Measurements from ENCODE around the gene TMEM258.

The TMEM258 gene

DNA sequence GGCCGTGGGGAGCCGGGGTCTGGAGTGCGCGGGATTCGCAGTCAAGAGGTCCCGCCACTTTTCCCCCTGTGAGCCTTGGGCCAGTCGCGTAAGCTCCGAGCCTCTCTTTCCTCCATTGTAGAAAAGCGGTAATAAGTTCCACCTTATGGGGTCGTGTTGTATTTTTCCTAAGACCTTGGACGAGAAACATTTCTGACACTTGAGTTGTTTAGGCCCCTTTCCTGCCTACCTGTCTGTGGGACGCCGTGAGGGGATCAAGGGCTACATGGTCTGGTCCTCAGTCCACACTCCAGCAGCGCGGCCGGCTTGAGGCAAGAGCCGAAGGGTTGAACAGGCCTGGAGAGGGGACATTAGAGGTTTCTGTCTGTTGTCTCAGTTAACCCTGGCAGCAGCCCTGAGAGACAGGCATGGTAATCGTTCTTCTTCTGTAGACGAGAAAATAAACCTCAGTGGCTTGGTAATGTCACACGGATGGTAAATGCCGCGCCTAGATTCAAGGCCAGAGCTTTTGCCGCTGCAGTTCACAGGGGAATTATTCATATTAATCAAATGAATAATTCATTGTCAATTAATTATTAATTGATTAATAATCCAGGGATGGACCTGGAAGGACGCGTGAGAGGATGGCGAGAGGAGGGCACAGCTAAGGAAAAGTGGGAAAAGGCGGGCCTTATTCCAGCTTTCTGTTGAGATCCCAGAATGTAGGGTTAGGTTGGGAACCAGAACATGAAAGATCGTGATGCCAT lies 857 bp upstream of the TMEM258 start (continued):
- no peak for TF ChIP-seq GLI4 (tag by site-specific recombination; IDR thresholded peaks at IDR 0.05)
- peak; percentile 31; the same call in 1 of the 2 replicates for TF ChIP-seq ZBTB17 (tag by site-specific recombination; IDR thresholded peaks at IDR 0.05)
- no peak for TF ChIP-seq ZNF221 (tag by site-specific recombination; IDR thresholded peaks at IDR 0.05; ENCODE audit: borderline replicate concordance)
- TF ChIP-seq ZNF248 (tag by site-specific recombination; IDR thresholded peaks at IDR 0.05): no peak
- TF ChIP-seq, protein P1, sequence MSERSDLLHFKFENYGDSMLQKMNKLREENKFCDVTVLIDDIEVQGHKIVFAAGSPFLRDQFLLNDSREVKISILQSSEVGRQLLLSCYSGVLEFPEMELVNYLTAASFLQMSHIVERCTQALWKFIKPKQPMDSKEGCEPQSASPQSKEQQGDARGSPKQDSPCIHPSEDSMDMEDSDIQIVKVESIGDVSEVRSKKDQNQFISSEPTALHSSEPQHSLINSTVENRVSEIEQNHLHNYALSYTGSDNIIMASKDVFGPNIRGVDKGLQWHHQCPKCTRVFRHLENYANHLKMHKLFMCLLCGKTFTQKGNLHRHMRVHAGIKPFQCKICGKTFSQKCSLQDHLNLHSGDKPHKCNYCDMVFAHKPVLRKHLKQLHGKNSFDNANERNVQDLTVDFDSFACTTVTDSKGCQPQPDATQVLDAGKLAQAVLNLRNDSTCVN (tag by site-specific recombination; optimal IDR thresholded peaks at IDR 0.05): peak; percentile 47
- TF ChIP-seq ZSCAN23 (tag by site-specific recombination; IDR thresholded peaks at IDR 0.05): no peak
- TF ChIP-seq ZNF121 (tag by site-specific recombination; IDR thresholded peaks at IDR 0.05): no peak

DNA sequence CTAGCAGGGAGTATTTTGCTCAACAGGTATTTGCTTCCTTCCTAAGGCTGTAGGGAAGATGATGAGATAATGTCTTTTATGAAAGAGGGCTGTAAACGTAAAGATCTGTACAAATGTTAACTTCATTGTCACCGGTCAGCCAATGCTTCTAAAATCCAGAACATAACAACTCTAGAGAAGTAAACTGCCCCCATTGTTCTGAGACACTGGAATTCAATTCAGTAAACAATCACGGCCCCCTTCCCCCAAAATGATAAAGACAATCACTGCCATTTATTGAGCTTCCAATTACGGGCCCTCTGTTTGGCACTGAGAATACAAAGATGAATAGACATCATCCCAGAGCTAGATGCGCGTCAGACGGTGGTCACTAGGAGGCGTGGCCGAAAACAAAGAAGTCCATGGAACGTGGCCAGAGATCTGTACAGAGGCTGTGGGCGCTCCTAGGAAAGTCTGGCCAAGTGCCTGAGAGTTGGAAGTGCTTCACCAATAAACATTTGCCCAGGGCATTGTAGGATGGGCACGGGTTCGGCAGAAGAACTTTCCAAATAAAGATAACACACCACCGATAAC lies 576 bp downstream of the TMEM258 start:
- peaks cover 0 to 61% of the 10 kb centered on the region in 2 experiments; a peak in 2 of 3 replicates for H3K36me3 ChIP-seq (ENCODE audit: control insufficient read depth in 2 of 2, insufficient read depth in 1 of 2, low read length in 2 of 2)
- peak overlapping the region; percentile 87 for H3K4me3 ChIP-seq (ENCODE audit: low read depth, low read length)
- CTCF ChIA-PET: interaction anchor here (0.6 to 9.0 kb wide), 9 partner anchors 10 to 602 kb away, joined by 3 to 118 read pairs (median 4); no protein-coding TSS in a partner anchor
- H3K4me1 ChIP-seq (ENCODE audit: control insufficient read depth, insufficient read depth, low read length): no peaks in the 10 kb centered on the region
- H3K27ac ChIP-seq (ENCODE audit: extremely low read depth, low read depth, low read length): peak overlapping the region; percentile 89
- no peaks in the 10 kb centered on the region for H3K9me3 ChIP-seq (ENCODE audit: control insufficient read depth, insufficient read depth, low read depth, low read length)
- POLR2A ChIA-PET: interaction anchor here (1.1 to 3.6 kb wide), 8 partner anchors 12 to 158 kb away, joined by 3 to 38 read pairs (median 5); partner anchors contain the start of genes FADS1 and FADS2
- TF ChIP-seq ZBTB8A (tag by site-specific recombination; IDR thresholded peaks at IDR 0.05) (no peak), ZNF510 (tag by site-specific recombination; IDR thresholded peaks at IDR 0.05; ENCODE audit: insufficient replicate concordance) (no peak), SCRT2 (tag by site-specific recombination; IDR thresholded peaks at IDR 0.05) (peak; percentile 53; the same call in 1 of the 2 replicates), ZNF792 (tag by site-specific recombination; IDR thresholded peaks at IDR 0.05) (no peak), ZNF621 (tag by site-specific recombination; IDR thresholded peaks at IDR 0.05) (no peak), ZNF184 (tag by site-specific recombination; IDR thresholded peaks at IDR 0.05) (no peak), ZNF514 (tag by site-specific recombination; IDR thresholded peaks at IDR 0.05) (no peak), ZNF423 (tag by site-specific recombination; IDR thresholded peaks at IDR 0.05) (no peak), WT1 (tag by site-specific recombination; IDR thresholded peaks at IDR 0.05) (no peak), KLF10 (tag by site-specific recombination; IDR thresholded peaks at IDR 0.05) (no peak), KLF9 (tag by site-specific recombination; IDR thresholded peaks at IDR 0.05; ENCODE audit: low read depth) (0 out of 2 replicates have a peak, but pooled peaks have one; percentile 41), SALL2 (tag by site-specific recombination; IDR thresholded peaks at IDR 0.05; ENCODE audit: borderline replicate concordance) (no peak)
- TF ChIP-seq, protein P2, sequence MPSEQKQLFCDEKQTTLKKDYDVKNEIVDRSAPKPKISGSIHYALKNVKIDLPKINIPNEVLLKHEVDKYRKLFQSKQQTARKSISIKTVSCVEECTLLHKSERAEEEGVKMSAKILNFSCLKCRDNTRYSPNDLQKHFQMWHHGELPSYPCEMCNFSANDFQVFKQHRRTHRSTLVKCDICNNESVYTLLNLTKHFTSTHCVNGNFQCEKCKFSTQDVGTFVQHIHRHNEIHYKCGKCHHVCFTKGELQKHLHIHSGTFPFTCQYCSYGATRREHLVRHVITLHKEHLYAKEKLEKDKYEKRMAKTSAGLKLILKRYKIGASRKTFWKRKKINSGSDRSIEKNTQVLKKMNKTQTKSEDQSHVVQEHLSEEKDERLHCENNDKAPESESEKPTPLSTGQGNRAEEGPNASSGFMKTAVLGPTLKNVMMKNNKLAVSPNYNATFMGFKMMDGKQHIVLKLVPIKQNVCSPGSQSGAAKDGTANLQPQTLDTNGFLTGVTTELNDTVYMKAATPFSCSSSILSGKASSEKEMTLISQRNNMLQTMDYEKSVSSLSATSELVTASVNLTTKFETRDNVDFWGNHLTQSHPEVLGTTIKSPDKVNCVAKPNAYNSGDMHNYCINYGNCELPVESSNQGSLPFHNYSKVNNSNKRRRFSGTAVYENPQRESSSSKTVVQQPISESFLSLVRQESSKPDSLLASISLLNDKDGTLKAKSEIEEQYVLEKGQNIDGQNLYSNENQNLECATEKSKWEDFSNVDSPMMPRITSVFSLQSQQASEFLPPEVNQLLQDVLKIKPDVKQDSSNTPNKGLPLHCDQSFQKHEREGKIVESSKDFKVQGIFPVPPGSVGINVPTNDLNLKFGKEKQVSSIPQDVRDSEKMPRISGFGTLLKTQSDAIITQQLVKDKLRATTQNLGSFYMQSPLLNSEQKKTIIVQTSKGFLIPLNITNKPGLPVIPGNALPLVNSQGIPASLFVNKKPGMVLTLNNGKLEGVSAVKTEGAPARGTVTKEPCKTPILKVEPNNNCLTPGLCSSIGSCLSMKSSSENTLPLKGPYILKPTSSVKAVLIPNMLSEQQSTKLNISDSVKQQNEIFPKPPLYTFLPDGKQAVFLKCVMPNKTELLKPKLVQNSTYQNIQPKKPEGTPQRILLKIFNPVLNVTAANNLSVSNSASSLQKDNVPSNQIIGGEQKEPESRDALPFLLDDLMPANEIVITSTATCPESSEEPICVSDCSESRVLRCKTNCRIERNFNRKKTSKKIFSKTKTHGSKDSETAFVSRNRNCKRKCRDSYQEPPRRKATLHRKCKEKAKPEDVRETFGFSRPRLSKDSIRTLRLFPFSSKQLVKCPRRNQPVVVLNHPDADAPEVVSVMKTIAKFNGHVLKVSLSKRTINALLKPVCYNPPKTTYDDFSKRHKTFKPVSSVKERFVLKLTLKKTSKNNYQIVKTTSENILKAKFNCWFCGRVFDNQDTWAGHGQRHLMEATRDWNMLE (tag by site-specific recombination; conservative IDR thresholded peaks at IDR 0.05; ENCODE audit: low read depth): no peak
- TF ChIP-seq, protein P3, sequence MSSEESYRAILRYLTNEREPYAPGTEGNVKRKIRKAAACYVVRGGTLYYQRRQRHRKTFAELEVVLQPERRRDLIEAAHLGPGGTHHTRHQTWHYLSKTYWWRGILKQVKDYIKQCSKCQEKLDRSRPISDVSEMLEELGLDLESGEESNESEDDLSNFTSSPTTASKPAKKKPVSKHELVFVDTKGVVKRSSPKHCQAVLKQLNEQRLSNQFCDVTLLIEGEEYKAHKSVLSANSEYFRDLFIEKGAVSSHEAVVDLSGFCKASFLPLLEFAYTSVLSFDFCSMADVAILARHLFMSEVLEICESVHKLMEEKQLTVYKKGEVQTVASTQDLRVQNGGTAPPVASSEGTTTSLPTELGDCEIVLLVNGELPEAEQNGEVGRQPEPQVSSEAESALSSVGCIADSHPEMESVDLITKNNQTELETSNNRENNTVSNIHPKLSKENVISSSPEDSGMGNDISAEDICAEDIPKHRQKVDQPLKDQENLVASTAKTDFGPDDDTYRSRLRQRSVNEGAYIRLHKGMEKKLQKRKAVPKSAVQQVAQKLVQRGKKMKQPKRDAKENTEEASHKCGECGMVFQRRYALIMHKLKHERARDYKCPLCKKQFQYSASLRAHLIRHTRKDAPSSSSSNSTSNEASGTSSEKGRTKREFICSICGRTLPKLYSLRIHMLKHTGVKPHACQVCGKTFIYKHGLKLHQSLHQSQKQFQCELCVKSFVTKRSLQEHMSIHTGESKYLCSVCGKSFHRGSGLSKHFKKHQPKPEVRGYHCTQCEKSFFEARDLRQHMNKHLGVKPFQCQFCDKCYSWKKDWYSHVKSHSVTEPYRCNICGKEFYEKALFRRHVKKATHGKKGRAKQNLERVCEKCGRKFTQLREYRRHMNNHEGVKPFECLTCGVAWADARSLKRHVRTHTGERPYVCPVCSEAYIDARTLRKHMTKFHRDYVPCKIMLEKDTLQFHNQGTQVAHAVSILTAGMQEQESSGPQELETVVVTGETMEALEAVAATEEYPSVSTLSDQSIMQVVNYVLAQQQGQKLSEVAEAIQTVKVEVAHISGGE (tag by site-specific recombination; conservative IDR thresholded peaks at IDR 0.05; ENCODE audit: low read depth): no peak
- TF ChIP-seq, protein P4, sequence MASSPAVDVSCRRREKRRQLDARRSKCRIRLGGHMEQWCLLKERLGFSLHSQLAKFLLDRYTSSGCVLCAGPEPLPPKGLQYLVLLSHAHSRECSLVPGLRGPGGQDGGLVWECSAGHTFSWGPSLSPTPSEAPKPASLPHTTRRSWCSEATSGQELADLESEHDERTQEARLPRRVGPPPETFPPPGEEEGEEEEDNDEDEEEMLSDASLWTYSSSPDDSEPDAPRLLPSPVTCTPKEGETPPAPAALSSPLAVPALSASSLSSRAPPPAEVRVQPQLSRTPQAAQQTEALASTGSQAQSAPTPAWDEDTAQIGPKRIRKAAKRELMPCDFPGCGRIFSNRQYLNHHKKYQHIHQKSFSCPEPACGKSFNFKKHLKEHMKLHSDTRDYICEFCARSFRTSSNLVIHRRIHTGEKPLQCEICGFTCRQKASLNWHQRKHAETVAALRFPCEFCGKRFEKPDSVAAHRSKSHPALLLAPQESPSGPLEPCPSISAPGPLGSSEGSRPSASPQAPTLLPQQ (tag by site-specific recombination; IDR thresholded peaks at IDR 0.05): no peak
- TF ChIP-seq, protein P5, sequence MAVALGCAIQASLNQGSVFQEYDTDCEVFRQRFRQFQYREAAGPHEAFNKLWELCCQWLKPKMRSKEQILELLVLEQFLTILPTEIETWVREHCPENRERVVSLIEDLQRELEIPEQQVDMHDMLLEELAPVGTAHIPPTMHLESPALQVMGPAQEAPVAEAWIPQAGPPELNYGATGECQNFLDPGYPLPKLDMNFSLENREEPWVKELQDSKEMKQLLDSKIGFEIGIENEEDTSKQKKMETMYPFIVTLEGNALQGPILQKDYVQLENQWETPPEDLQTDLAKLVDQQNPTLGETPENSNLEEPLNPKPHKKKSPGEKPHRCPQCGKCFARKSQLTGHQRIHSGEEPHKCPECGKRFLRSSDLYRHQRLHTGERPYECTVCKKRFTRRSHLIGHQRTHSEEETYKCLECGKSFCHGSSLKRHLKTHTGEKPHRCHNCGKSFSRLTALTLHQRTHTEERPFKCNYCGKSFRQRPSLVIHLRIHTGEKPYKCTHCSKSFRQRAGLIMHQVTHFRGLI (tag by site-specific recombination; IDR thresholded peaks at IDR 0.05): no peak

All from HEK293 (cell line).